Endothelial cell of umbilical vein (primary cell): Measurements from ENCODE around the gene EBF4. TPM values are rescaled to one million over a fixed set of nuclear protein-coding genes. Genes with fewer than 3 reads are reported as not detected.

Experiments used
- BruUV-seq: library from RNA; stranded (reverse); fragments of 400-500 nt; replicated peaks from 2 replicates; lab custom pipeline; 2021; lab: Mats Ljungman, UMichigan
- CTCF ChIA-PET: fragments of 300-600, 350-600 bp; sonication (Branson Sonifier 250); formaldehyde crosslinking; loops from one replicate; lab custom pipeline; 2021; ENCODE audit warnings: antibody characterized with exemption, inconsistent platforms; lab: Charles Lee
- POLR2A ChIA-PET: fragments of 300-600, 350-600 bp; sonication (Branson Sonifier 250); formaldehyde crosslinking; loops from one replicate; lab custom pipeline; 2021; ENCODE audit warnings: antibody characterized with exemption, inconsistent platforms; lab: Charles Lee
- DNase-seq: peaks from one replicate; pipeline ENCODE4 v3.0.0-alpha.2; 2011; ENCODE audit warnings: low read depth, low spot score
- FAIRE-seq: peaks from 2 replicates; lab custom pipeline; 2011; peaks lifted over from hg19 to GRCh38; lab: Jason Lieb, UNC
- H2AFZ ChIP-seq: 2 replicates; pipeline ENCODE4 v1.6.0; 2012; ENCODE audit warnings: low read depth, low read length, control low read depth, inconsistent platforms
- H3K27ac ChIP-seq: 2 replicates; pipeline ENCODE4 v1.5.1; 2011; ENCODE audit warnings: low read depth, mild to moderate bottlenecking, control low read depth, low read length, moderate library complexity; ENCODE audit not compliant: insufficient read depth
- H3K27me3 ChIP-seq, 2 experiments: 2 replicates each; pipeline versions ENCODE4 v1.6.0 to v1.6.1; 2011; ENCODE audit warnings: low read length in 2 of 2, mixed read lengths in 1 of 2; ENCODE audit not compliant: control insufficient read depth in 2 of 2, insufficient read depth in 2 of 2
- H3K36me3 ChIP-seq, 2 experiments: 2 replicates in 1 of 2; 3 replicates in 1 of 2; pipeline ENCODE4 v1.5.1; 2011; ENCODE audit warnings: low read length in 2 of 2, mild to moderate bottlenecking in 1 of 2, moderate library complexity in 1 of 2; ENCODE audit not compliant: control insufficient read depth in 2 of 2, insufficient read depth in 2 of 2; ENCODE audit errors: extremely low read depth in 1 of 2
- H3K4me1 ChIP-seq: 3 replicates; pipeline ENCODE4 v1.5.1; 2011; ENCODE audit warnings: mild to moderate bottlenecking, low read length; ENCODE audit not compliant: control insufficient read depth, insufficient read depth; ENCODE audit errors: extremely low read depth
- H3K4me2 ChIP-seq: 2 replicates; pipeline ENCODE4 v1.6.1; 2011; ENCODE audit warnings: low read length, control low read depth, mixed read lengths; ENCODE audit not compliant: insufficient read depth
- H3K4me3 ChIP-seq, 3 experiments: fragments of 200-600 bp in 1 of 3; sonication (generic), shearing (Covaris generic) in 1 of 3; replicated peaks in 1 of 3; 2 replicates each; pipeline ENCODE4 v1.5.1; 2011 to 2016; ENCODE audit warnings: control low read depth in 3 of 3, low read length in 3 of 3, mild to moderate bottlenecking in 2 of 3, inconsistent platforms in 1 of 3, low read depth in 1 of 3, moderate library complexity in 1 of 3; ENCODE audit not compliant: insufficient read depth in 1 of 3
- H3K79me2 ChIP-seq: 2 replicates; pipeline ENCODE4 v1.6.0; 2012; ENCODE audit warnings: low read length, inconsistent platforms; ENCODE audit not compliant: control insufficient read depth, insufficient read depth
- H3K9ac ChIP-seq: replicated peaks from 2 replicates; pipeline ENCODE3; 2011; ENCODE audit warnings: low read length, control low read depth; ENCODE audit not compliant: insufficient read depth; ENCODE audit errors: extremely low read depth
- H3K9me1 ChIP-seq: replicated peaks from 3 replicates; pipeline ENCODE4 v1.6.0; 2011; ENCODE audit warnings: mild to moderate bottlenecking, low read length; ENCODE audit not compliant: control insufficient read depth, insufficient read depth; ENCODE audit errors: extremely low read depth
- H3K9me3 ChIP-seq: replicated peaks from 2 replicates; pipeline ENCODE4 v1.5.1; 2012; ENCODE audit warnings: low read length, inconsistent platforms; ENCODE audit not compliant: control insufficient read depth, insufficient read depth
- H4K20me1 ChIP-seq: replicated peaks from 2 replicates; pipeline ENCODE3; 2011; ENCODE audit warnings: mild to moderate bottlenecking, low read length; ENCODE audit not compliant: control insufficient read depth, insufficient read depth; ENCODE audit errors: extremely low read depth
- MYC ChIP-seq: IDR thresholded peaks from one replicate; pipeline ENCODE4 v1.6.1; 2011; ENCODE audit warnings: mild to moderate bottlenecking, low read depth, low read length
- dilution Hi-C: fragments of 300-500 bp; cut with MboI; formaldehyde crosslinking; loops from one replicate; pipeline ENCODE4 v1.15.0; 2019; ENCODE audit warnings: low sequenced_read_pairs; ENCODE audit not compliant: extremely low pct_ligation_motif_present
- intact Hi-C: fragments of 100-400 bp; cut with micrococcal nuclease; formaldehyde crosslinking; loops from one replicate; pipeline ENCODE4 v1.10.0; 2022
- polyA plus RNA-seq, 4 experiments: library from polyadenylated mRNA; depleted of rRNA in 3 of 4; stranded (reverse) in 3 of 4; unstranded in 1 of 4; fragments of >200 nt; gene quantifications; 2 replicates each; pipeline versions ENCODE4 v1.2.1 to v1.2.3, GENCODE V29; 2011 to 2012; ENCODE audit warnings: missing spikeins in 1 of 4
- total RNA-seq: library from RNA; stranded (reverse); gene quantifications from 2 replicates; pipeline ENCODE4 v1.2.3, GENCODE V29; 2021
- TF ChIP-seq, protein P1 (sequence below): IDR thresholded peaks from 2 replicates; pipeline ENCODE4 v1.6.1; 2011; ENCODE audit not compliant: insufficient read depth, insufficient read length
- TF ChIP-seq, protein P2 (sequence below), 2 donors: IDR thresholded peaks; 1 replicate in 1 of 2; 2 replicates in 1 of 2; pipeline ENCODE4 v1.5.1; 2011; ENCODE audit warnings: low read length in 2 of 2, mild to moderate bottlenecking in 2 of 2, moderate library complexity in 2 of 2, control low read depth in 1 of 2, inconsistent platforms in 1 of 2, low read depth in 1 of 2; ENCODE audit not compliant: insufficient read depth in 1 of 2; ENCODE audit errors: extremely low read depth in 1 of 2

EBF4 gene
- total and polyA plus RNA-seq, 2 donors (not counting 3 experiments of a cell fraction or from before 2014, with no cell fraction given) = 2.7 to 3.4 TPM

DNA sequence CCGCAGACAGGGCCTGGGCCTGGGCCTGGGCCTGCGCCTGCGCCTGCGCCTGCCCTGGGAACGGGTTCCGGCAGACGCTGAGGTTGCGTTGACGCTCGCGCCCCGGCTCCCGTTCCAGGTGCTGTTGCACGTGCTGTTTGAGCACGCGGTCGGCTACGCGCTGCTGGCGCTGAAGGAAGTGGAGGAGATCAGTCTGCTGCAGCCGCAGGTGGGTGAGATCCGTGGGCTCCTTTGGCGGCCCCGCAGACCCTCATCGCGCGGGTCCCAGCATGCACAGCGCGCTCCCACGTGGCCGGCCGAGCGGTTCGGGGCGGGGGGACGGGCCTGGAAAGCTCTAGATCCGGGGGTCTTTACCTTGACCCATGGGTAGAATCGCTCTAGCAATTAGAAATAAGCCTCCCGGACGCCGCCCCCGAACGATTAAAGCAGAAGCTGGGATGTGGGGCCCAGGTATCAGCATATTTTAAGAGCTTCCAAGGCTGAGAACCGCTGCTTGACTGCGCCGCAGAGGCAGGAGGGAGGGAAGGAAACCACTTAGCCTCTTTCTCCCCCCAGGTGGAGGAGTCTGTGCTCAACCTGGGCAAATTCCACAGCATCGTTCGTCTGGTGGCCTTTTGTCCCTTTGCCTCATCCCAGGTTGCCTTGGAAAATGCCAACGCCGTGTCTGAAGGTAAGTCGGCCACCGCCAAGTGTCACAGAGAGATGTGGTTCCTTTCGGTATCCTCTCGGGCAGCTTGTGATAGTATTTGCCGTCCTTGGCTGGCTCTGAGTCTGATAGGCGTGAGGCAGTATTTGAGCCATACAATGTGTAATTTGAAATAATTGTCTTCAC lies 39.6 kb upstream of the EBF4 start:
- Histone ChIP-seq H2AFZ (peak overlapping the region; percentile 14), H3K9ac (peak overlapping the region; percentile 94), H4K20me1 (peaks cover 3% of the 10 kb centered on the region), H3K36me3 (peaks cover 29 to 32% of the 10 kb centered on the region in 2 experiments), H3K27ac (peak overlapping the region; percentile 45), H3K4me2 (peak overlapping the region; percentile 68), H3K9me3 (no peaks in the 10 kb centered on the region), H3K4me1 (peaks cover 25% of the 10 kb centered on the region), H3K27me3 (no peaks in the 10 kb centered on the region), H3K79me2 (peaks cover 58% of the 10 kb centered on the region), H3K4me3 (peak overlapping the region; percentile 94 to 98 (median 96)), H3K9me1 (no peaks in the 10 kb centered on the region)
- intact Hi-C loops (loop anchor here (1.0 to 10.0 kb wide), 4 partner anchors 146 to 548 kb away; partner anchors contain the start of genes SNRPB, STK35 and ZNF343), dilution Hi-C loops (no loop called here)
- peak; percentile 89 for TF ChIP-seq MYC
- TF ChIP-seq, protein P1, sequence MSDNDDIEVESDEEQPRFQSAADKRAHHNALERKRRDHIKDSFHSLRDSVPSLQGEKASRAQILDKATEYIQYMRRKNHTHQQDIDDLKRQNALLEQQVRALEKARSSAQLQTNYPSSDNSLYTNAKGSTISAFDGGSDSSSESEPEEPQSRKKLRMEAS = peak; percentile 59
- TF ChIP-seq, protein P2, sequence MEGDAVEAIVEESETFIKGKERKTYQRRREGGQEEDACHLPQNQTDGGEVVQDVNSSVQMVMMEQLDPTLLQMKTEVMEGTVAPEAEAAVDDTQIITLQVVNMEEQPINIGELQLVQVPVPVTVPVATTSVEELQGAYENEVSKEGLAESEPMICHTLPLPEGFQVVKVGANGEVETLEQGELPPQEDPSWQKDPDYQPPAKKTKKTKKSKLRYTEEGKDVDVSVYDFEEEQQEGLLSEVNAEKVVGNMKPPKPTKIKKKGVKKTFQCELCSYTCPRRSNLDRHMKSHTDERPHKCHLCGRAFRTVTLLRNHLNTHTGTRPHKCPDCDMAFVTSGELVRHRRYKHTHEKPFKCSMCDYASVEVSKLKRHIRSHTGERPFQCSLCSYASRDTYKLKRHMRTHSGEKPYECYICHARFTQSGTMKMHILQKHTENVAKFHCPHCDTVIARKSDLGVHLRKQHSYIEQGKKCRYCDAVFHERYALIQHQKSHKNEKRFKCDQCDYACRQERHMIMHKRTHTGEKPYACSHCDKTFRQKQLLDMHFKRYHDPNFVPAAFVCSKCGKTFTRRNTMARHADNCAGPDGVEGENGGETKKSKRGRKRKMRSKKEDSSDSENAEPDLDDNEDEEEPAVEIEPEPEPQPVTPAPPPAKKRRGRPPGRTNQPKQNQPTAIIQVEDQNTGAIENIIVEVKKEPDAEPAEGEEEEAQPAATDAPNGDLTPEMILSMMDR (IDR thresholded peaks at IDR 0.05; ENCODE audit: extremely low read depth in 1 of 2, insufficient read depth in 1 of 2, low read depth in 1 of 2, low read length in 2 of 2) = no peak
- BruUV-seq = TSS peak; percentile 58
- peak; percentile 26 for FAIRE-seq
- ChIA-PET POLR2A (interaction anchor here (0.6 to 2.0 kb wide), 5 partner anchors 11 to 308 kb away, joined by 3 to 9 read pairs (median 4); partner anchors contain the start of genes IDH3B and SNRPB), CTCF (interaction anchor here (1.3 to 2.0 kb wide), 5 partner anchors 19 to 445 kb away, joined by 3 to 15 read pairs (median 4); no protein-coding TSS in a partner anchor)
- no peak for DNase-seq
